GM20431 (cell line): ENCODE results near the gene INHA.

ENCODE experiments used
- in situ Hi-C: fragments of 300-500 bp; cut with MseI, MboI; formaldehyde crosslinking; loops from one replicate; pipeline ENCODE4 v1.15.0; 2020; ENCODE audit warnings: low sequenced_read_pairs; ENCODE audit not compliant: unreplicated experiment

Gene INHA

GRCh38 chr2:219572237-219573001 is at the start of gene INHA:
Gene INHA, plus strand, starts transcription at chr2:219572310. Its CDS starts 65 bp downstream, at chr2:219572375.
- in situ Hi-C loops: no loop called here

DNA sequence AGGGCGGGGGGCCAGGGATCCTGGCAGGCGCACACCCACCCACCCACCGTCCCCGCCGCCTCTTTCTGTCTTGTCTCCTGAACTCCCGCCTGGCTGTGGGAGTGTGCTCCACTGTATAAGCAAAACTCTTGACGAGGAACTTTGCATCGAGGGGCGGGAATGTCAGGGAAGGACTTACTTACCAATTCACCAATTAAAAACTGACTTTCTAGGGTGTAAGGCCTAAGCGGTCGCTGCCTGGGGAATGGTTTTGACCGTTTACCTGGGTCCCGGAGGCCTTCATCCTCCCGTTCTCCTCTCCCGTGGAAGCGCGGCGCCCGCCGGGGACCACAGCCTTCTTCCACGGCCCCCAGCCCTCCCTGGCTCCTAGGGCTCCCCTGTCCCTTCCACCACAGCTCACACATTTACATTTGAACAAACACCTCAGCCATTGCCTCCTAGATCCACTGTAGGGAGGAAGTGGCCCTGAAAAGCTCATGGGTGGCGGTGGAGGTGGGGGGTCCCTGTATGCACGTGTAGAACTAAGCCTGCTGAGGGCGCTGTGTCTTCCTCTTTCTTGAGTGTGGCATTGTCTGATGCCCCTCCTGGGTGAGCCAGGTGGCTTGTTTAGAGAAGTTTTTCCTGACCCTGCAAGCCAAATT is 49.0 kb upstream of the INHA start:
- in situ Hi-C loops: loop anchor here (10.0 kb wide), 1 partner anchor 118 kb away; no protein-coding TSS in a partner anchor

DNA sequence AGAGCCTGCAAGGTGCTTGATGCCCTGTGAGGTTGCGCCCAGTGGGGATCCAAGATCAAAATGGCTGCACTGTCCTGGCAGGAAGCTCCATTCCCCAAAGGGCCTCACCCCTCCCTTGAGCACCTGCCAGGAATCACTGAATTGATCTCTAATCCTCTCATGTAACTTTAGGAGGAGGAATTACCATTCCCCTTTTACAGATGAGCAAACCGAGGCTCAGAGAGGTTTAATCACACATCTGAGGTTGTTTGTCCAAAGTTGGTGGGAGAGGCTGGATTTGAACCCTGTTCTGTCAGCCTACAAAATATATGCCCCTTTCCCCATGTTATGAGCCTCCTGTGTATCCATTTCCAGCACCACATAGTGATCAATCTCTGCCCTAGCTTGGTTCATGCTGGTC is 47.3 kb upstream of the INHA start:
- in situ Hi-C loops: loop anchor here (10.0 kb wide), 1 partner anchor 120 kb away; no protein-coding TSS in a partner anchor

GRCh38 chr2:219525533-219526232 is 46.4 kb upstream of the INHA start:
- in situ Hi-C loops: loop anchor here (10.0 kb wide), 1 partner anchor 121 kb away; no protein-coding TSS in a partner anchor

GRCh38 chr2:219526320-219527075 is 45.6 kb upstream of the INHA start:
- in situ Hi-C loops: loop anchor here (10.0 kb wide), 1 partner anchor 122 kb away; no protein-coding TSS in a partner anchor

DNA sequence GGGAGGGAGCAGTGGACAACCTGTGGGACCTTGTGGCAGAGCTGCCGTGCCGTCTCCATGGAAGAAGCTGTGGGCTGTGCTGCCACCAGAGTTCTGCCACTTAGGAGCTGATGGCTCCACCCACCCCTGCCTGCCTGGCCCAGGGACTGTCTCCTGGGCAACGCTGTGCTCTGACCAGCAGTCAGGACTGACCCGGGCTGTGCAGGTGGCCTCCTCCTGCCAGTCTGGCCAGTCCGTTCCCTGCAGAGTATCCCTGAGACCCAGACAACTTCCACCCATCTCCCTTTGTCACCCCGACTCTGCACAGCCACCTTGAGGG is 45.1 kb upstream of the INHA start:
- in situ Hi-C loops: loop anchor here (10.0 kb wide), 1 partner anchor 122 kb away; no protein-coding TSS in a partner anchor

GRCh38 chr2:219527472-219527871 is 44.6 kb upstream of the INHA start:
- in situ Hi-C loops: loop anchor here (10.0 kb wide), 1 partner anchor 123 kb away; no protein-coding TSS in a partner anchor

- in situ Hi-C loops: no loop called here
These were observed 41.8 kb upstream of the INHA start for GRCh38 chr2:219530048-219530963.

DNA sequence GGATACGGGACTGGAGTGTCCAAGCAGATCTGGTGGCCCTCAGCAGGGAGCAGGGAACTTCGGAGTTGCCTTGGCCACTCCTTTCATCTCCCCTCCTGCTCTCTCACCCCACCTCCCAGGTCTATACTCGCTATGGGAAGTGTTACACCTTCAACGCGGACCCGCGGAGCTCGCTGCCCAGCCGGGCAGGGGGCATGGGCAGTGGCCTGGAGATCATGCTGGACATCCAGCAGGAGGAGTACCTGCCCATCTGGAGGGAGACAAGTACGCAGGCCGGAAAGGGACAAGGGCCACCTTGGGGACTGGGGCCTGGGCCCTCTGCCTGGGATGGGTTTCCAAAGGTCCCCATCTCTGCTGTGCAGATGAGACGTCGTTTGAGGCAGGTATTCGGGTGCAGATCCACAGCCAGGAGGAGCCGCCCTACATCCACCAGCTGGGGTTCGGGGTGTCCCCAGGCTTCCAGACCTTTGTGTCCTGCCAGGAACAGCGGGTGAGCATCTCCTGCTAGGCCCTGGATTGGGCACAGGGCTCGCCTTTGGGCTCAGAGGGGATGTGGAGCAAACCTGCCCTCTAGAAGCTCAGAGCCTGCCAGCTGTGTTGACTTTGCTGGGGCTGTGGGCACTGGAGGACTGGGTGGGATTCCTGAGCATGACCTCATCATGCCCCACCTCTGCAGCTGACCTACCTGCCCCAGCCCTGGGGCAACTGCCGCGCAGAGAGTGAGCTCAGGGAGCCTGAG is 40.3 kb upstream of the INHA start:
- in situ Hi-C loops: no loop called here

DNA sequence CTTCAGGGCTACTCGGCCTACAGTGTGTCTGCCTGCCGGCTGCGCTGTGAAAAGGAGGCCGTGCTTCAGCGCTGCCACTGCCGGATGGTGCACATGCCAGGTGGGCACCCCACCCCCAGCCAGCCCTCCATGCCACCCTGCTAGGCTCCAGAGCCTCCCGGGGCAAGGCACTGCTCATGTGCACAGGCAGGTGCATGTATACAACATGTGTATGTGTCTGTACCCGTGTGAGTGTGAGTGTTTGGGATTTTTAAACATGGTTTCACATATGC is 39.8 kb upstream of the INHA start:
- in situ Hi-C loops: no loop called here

GRCh38 chr2:219533930-219534661 is 38.0 kb upstream of the INHA start:
- in situ Hi-C loops: no loop called here

- in situ Hi-C loops: no loop called here
These were observed 35.7 kb upstream of the INHA start for GRCh38 chr2:219536425-219536824.

DNA sequence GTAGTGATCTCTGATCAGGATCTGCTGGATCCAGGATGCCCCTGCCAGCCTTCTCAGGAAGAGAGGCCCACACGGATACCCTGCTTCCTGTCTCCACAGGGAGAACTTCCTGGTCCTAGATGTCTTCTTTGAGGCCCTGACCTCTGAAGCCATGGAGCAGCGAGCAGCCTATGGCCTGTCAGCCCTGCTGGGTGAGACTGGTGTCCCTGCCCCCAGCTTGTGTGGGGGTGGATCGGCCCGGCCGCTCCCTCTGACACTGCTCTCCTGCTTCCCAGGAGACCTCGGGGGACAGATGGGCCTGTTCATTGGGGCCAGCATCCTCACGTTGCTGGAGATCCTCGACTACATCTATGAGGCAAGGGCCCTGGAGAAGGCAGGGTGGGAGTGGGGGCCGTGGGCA is 35.1 kb upstream of the INHA start:
- in situ Hi-C loops: no loop called here

GRCh38 chr2:219537657-219538488 is 34.2 kb upstream of the INHA start:
- in situ Hi-C loops: no loop called here

GRCh38 chr2:219538504-219538951 is 33.6 kb upstream of the INHA start:
- in situ Hi-C loops: no loop called here

DNA sequence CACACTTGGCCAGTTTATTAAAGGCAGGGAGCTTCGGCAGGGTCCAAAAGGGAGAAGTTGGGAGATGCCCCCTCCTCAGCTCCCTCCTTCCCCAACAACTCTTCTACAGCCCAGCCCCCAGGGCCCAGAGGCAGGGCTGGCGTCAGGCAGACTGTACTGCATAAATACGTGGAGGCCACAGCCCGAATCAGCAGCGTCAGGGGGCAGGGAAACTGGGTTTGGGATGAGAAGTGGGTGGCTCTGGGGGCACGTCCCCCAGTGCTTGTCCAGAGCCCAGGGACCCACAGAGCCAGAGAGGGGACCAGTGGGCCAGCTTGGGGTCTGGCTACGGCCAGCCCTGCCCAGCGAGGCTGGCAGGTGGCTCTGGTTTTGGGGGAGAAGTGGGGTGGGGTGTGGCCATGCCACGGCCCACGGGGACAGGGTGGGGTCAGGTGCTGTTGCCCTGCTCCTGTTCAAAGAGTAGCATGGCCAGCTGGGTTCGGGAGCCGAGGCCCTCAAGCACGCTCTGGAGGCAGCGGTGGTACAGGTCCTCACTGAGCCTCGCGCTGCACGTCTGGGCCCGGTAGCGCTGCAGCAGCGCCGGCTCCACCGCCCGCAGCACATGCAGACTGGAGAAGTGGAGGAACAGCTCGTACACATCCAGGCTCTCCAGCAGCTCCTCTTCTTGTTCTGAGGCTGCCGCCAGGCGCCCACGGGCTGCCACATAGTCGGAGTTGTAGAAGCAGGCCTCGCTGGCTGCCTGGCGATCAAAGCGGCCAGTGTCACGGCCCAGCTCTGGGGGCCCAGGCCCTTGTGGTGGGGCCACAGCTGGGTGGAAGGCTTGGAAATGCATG is 32.9 kb upstream of the INHA start:
- in situ Hi-C loops: no loop called here
